Calu3 (cell line): Measurements from ENCODE around the gene TMEM169. TPM values are rescaled to one million over a fixed set of nuclear protein-coding genes. Genes with fewer than 3 reads are reported as not detected.

Experiments used
- Bru-seq: library from RNA; stranded (reverse); fragments of 400-500 nt; gene quantifications from one replicate; lab custom pipeline; 2021; lab: Mats Ljungman, UMichigan
- BruChase-seq, 2 experiments: library from RNA; stranded (reverse); fragments of 400-500 nt; gene quantifications; one replicate each; lab custom pipeline; 2021; lab: Mats Ljungman, UMichigan
- BruUV-seq: library from RNA; stranded (reverse); fragments of 400-500 nt; replicated peaks from 2 replicates; lab custom pipeline; 2021; lab: Mats Ljungman, UMichigan
- CTCF ChIA-PET: fragments of 300-600 bp; sonication (Branson Sonifier 250); formaldehyde crosslinking; loops from one replicate; lab custom pipeline; 2022; ENCODE audit warnings: antibody characterized with exemption; lab: Charles Lee
- DNase-seq: peaks from one replicate; pipeline ENCODE4 v3.0.0; 2022
- H3K27ac Mint-ChIP-seq: one replicate; pipeline ENCODE4 v1.8.0; 2022; ENCODE audit warnings: mixed read lengths; ENCODE audit not compliant: unreplicated experiment
- H3K27me3 Mint-ChIP-seq: one replicate; pipeline ENCODE4 v1.8.0; 2022; ENCODE audit warnings: mixed read lengths; ENCODE audit not compliant: unreplicated experiment
- H3K36me3 Mint-ChIP-seq: one replicate; pipeline ENCODE4 v1.8.0; 2022; ENCODE audit warnings: mild to moderate bottlenecking, moderate library complexity, mixed read lengths; ENCODE audit not compliant: insufficient read depth, unreplicated experiment
- H3K4me1 Mint-ChIP-seq: one replicate; pipeline ENCODE4 v1.8.0; 2022; ENCODE audit warnings: mild to moderate bottlenecking, low read depth, mixed read lengths; ENCODE audit not compliant: unreplicated experiment
- H3K4me3 Mint-ChIP-seq: one replicate; pipeline ENCODE4 v1.8.0; 2022; ENCODE audit warnings: mild to moderate bottlenecking, low read depth, moderate library complexity, mixed read lengths; ENCODE audit not compliant: unreplicated experiment
- H3K9me3 Mint-ChIP-seq: one replicate; pipeline ENCODE4 v1.8.0; 2022; ENCODE audit warnings: low read depth, mixed read lengths; ENCODE audit not compliant: unreplicated experiment
- CTCF ChIP-seq: fragments of 200-600 bp; IDR thresholded peaks from one replicate; pipeline ENCODE4 v1.8.0; 2022; ENCODE audit warnings: antibody characterized with exemption; ENCODE audit not compliant: unreplicated experiment
- intact Hi-C: fragments of 100-400 bp; cut with micrococcal nuclease; formaldehyde crosslinking; loops from one replicate; pipeline ENCODE4 v1.10.0; 2022; ENCODE audit not compliant: unreplicated experiment
- long read RNA-seq: library from polyadenylated mRNA; stranded (forward); transcript quantifications from one replicate; pipeline ENCODE4 v2.0.0, GENCODE V29; 2022
- total RNA-seq: library from RNA; stranded (reverse); gene quantifications from 2 replicates; pipeline ENCODE4 v1.2.3, GENCODE V29; 2022

Gene TMEM169, protein sequence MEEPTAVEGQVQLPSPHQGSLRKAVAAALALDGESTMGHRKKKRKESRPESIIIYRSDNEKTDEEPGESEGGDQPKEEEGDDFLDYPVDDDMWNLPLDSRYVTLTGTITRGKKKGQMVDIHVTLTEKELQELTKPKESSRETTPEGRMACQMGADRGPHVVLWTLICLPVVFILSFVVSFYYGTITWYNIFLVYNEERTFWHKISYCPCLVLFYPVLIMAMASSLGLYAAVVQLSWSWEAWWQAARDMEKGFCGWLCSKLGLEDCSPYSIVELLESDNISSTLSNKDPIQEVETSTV
- total RNA-seq (8.0 and 9.0 TPM in 2 replicates), Bru-seq, nascent RNA (percentile 73 among the genes with signal in this experiment), BruChase-seq, experiment 1, labeled RNA remaining after a 6-hour chase (percentile 55 among the genes with signal in this experiment), BruChase-seq, experiment 2, labeled RNA remaining after a 2-hour chase (percentile 66 among the genes with signal in this experiment)
- long read RNA-seq, partial matches to known transcripts = 1 of 8 reads
- long read RNA-seq, other reads (novel, unspliced or antisense) = 2 of 8 reads

GRCh38 chr2:216081487-216082116, at the start of gene TMEM169, which contains the start of gene PECR:
Gene TMEM169, plus strand, starts transcription at chr2:216081919. Its CDS starts 14,045 bp downstream, at chr2:216095964.
Gene PECR, minus strand, starts transcription at chr2:216081809. Its CDS starts 68 bp downstream, at chr2:216081741.
- H3K27me3 Mint-ChIP-seq = no peaks in the 10 kb centered on the region
- peaks cover 53% of the 10 kb centered on the region for H3K36me3 Mint-ChIP-seq
- CTCF ChIA-PET = interaction anchor here (0.6 to 1.1 kb wide), 4 partner anchors 21 to 33 kb away, joined by 3 to 4 read pairs (median 4); no protein-coding TSS in a partner anchor
- no peak for TF ChIP-seq CTCF
- intact Hi-C loops = loop anchor here (2.0 kb wide), 2 partner anchors 23 to 33 kb away; no protein-coding TSS in a partner anchor
- peaks cover 34% of the 10 kb centered on the region for H3K4me1 Mint-ChIP-seq
- peak within 1 kb of the TSS; percentile 93 for H3K4me3 Mint-ChIP-seq
- no peaks in the 10 kb centered on the region for H3K9me3 Mint-ChIP-seq
- peak within 1 kb of the TSS; percentile 55 for H3K27ac Mint-ChIP-seq
- no TSS peak for BruUV-seq
- DNase-seq = peak; percentile 87

DNA sequence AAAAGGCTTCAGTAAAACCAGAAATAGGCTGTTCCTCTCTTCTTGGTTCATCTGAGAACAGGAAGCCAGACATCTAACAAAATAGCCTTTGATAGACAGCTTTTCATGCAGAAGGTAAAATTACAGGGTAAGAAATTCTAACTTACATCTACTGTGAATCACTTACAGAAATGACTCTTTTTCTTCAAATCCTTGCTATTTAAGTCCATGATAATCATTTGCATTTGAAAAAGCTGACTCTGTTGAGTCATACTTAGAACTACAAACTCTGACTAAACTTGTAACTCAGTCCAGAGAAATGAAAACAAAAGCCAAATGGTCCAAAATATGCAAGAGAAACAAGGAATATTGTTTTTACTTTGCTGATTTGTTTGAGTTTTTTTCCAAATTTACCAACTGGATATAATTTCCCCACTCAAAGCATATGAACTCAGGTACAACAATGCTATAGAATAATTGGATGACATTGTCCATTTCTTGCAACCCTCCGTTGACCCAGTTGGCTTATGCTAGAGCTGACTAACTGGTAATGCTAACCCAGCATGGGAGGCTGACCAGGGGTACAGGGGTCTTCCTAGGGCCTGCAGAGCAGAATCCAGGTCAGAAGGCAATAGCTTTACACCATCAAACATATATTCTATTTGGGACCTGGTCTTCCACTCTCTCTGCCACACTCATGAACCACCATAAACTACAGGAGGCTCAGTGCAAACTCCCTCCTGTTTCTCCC, 49.6 kb upstream of the TMEM169 start:
- Mint-ChIP-seq H3K27ac (no peak overlapping the region), H3K9me3 (no peaks in the 10 kb centered on the region), H3K4me1 (peaks cover 7% of the 10 kb centered on the region), H3K36me3 (peaks cover 15% of the 10 kb centered on the region), H3K27me3 (no peaks in the 10 kb centered on the region), H3K4me3 (no peak overlapping the region)
- DNase-seq = no peak
- BruUV-seq = no TSS peak
- CTCF ChIA-PET = interaction anchor here (0.8 kb wide), 1 partner anchor 51 kb away, joined by 3 read pairs; no protein-coding TSS in a partner anchor
- intact Hi-C loops = no loop called here
- TF ChIP-seq CTCF = no peak

DNA sequence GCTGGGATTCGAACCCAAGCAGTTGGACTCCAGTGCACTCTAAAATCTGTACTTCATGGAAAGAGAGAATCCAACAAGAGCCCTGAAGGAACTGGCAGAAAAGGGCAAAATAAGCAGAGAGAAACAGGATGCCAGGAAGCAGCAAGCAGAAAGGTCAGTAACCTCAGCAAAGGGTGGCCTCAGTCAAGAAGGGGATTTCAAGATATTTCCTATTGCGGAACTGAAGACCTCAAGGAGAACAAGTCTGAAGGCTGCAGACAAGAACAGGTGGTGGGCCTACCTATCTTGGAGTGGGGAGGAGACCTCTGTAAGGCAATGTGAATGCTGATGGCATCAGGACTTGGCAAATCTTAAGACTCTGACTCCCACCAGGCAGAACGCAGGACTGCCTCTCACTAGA, 48.3 kb upstream of the TMEM169 start:
- Mint-ChIP-seq H3K4me3 (no peak overlapping the region), H3K36me3 (peaks cover 7% of the 10 kb centered on the region), H3K27ac (no peak overlapping the region), H3K4me1 (peaks cover 7% of the 10 kb centered on the region), H3K27me3 (no peaks in the 10 kb centered on the region), H3K9me3 (no peaks in the 10 kb centered on the region)
- intact Hi-C loops = no loop called here
- CTCF ChIA-PET = interaction anchor here (0.7 to 0.9 kb wide), 3 partner anchors 17 to 50 kb away, joined by 3 to 5 read pairs (median 3); no protein-coding TSS in a partner anchor
- TF ChIP-seq CTCF = no peak
- BruUV-seq = no TSS peak
- DNase-seq = no peak
